Suprapubic skin (tissue), 4 donors: Measurements from ENCODE around the gene INPP5F.

ENCODE experiments used
- CTCF ChIP-seq, 2 donors: fragments of 200-600 bp in 1 of 2; fragments of 450-650 bp in 1 of 2; sonication (generic) in 1 of 2; IDR thresholded peaks; one replicate each; pipeline ENCODE4 v1.5.1; 2016 to 2019; ENCODE audit warnings: antibody characterized with exemption in 2 of 2, mild to moderate bottlenecking in 1 of 2, moderate library complexity in 1 of 2
- EP300 ChIP-seq: sonication (generic); formaldehyde crosslinking; IDR thresholded peaks from one replicate; pipeline ENCODE4 v1.6.1; 2017; ENCODE audit warnings: antibody characterized with exemption
- POLR2AphosphoS5 ChIP-seq, 3 donors: sonication (generic); formaldehyde crosslinking; IDR thresholded peaks; one replicate each; pipeline ENCODE4 v1.6.1; 2017; ENCODE audit warnings: antibody characterized with exemption in 3 of 3

GRCh38 chr10:119872860-119873681 lies 147.2 kb downstream of the INPP5F start:
- no peak for TF ChIP-seq CTCF (IDR thresholded peaks at IDR 0.05)
- no peak for TF ChIP-seq EP300
- TF ChIP-seq POLR2AphosphoS5 (IDR thresholded peaks at IDR 0.05) = no peak
